NCI-H146 (cell line): ENCODE data around the gene XIRP2.
A peak's percentile ranks its signal among the peaks of the same experiment; 100 is the strongest.

ENCODE experiments used
- DNase-seq: peaks from one replicate; lab custom pipeline; 2025; lab: John Stamatoyannopoulos, UW

Gene XIRP2, protein sequence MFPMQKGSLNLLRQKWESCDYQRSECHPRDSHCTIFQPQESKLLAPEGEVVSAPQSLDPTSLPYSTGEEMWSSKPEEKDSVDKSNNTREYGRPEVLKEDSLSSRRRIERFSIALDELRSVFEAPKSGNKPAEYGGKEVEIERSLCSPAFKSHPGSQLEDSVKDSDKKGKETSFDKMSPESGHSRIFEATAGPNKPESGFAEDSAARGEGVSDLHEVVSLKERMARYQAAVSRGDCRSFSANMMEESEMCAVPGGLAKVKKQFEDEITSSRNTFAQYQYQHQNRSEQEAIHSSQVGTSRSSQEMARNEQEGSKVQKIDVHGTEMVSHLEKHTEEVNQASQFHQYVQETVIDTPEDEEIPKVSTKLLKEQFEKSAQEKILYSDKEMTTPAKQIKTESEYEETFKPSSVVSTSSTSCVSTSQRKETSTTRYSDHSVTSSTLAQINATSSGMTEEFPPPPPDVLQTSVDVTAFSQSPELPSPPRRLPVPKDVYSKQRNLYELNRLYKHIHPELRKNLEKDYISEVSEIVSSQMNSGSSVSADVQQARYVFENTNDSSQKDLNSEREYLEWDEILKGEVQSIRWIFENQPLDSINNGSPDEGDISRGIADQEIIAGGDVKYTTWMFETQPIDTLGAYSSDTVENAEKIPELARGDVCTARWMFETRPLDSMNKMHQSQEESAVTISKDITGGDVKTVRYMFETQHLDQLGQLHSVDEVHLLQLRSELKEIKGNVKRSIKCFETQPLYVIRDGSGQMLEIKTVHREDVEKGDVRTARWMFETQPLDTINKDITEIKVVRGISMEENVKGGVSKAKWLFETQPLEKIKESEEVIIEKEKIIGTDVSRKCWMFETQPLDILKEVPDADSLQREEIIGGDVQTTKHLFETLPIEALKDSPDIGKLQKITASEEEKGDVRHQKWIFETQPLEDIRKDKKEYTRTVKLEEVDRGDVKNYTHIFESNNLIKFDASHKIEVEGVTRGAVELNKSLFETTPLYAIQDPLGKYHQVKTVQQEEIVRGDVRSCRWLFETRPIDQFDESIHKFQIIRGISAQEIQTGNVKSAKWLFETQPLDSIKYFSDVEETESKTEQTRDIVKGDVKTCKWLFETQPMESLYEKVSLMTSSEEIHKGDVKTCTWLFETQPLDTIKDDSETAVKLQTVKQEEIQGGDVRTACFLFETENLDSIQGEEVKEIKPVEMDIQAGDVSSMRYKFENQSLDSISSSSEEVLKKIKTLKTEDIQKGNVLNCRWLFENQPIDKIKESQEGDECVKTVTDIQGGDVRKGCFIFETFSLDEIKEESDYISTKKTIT (N-terminal part only)

DNA sequence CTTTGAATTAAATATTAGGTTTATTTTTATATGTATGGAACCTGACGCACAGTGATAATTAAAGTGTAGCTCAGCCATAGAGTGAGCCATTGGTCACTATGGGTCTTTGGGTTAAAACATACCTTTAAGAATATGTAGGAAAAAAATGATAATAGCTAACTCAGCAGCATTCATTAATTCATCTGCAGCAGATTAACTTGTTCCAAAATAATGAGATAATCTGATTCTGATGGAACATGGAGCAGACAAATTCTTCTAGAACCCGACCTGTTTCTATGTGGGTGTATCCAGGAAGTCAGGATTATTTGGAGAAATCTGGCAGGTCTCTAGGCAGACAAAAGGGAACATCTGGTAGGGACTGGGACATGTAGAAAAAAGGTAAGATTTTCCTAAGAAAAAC is at the start of gene XIRP2:
XIRP2 (plus strand) TSS at position 301 of the 400 bp plus-strand sequence. CDS start 15,003 bp downstream, outside the sequence.
- DNase-seq: no peak

DNA sequence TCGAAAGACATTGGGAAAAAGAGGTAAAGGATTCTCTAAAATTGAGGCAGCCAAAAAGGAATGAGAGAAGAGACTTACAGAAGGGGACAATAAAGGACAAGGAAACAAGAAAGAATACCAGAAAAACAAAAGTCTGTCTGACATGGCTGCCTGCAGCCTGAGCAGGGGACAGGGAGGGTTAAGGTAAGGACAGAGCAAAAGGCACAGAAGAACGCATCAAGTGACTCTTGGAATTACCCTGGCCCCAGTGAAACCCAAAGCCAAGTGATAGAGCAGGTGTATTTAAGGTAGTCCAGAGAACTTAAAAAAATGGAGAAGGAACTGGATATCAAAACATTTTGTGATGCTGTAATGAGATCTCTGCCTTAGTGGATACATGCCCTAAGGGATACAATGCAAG is 47.1 kb upstream of the XIRP2 start:
- no peak for DNase-seq

DNA sequence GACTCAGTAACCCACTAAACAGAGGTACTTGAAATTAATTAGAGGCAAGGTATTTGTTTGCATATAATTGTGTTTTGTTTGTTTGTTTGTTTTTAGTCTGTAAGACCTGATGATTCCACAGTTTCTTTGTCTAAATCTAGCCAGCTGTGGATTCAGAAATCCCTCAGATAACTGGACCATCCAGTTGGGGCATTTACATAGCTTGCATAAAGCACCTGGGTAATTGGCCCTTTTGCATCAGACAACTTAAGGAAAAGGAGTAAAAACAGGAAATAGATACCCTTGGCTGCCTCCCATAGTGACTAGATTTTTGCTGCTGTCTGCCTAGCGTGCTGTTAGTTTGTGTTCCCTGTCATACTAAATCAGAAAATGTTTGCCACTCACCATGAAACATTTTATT is 46.6 kb upstream of the XIRP2 start:
- no peak for DNase-seq

DNA sequence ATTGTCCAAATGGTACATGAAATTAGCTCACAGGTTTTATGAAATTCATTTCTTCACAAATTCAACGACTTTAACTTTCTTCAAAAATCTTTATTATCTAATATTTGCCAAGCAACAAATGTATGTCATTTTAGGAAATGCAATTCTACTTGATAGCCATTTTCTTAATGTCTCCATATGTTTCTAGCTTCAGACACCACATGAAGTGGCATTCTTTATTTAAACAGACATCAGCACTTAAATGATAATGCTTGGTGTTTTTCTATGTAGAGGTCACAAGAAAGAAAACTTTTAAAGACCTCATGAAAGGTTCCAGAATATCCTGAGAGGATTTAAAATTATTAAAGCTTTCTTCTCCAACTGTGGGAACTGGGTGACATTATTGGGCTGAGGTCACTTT is 44.2 kb upstream of the XIRP2 start:
- DNase-seq: no peak

DNA sequence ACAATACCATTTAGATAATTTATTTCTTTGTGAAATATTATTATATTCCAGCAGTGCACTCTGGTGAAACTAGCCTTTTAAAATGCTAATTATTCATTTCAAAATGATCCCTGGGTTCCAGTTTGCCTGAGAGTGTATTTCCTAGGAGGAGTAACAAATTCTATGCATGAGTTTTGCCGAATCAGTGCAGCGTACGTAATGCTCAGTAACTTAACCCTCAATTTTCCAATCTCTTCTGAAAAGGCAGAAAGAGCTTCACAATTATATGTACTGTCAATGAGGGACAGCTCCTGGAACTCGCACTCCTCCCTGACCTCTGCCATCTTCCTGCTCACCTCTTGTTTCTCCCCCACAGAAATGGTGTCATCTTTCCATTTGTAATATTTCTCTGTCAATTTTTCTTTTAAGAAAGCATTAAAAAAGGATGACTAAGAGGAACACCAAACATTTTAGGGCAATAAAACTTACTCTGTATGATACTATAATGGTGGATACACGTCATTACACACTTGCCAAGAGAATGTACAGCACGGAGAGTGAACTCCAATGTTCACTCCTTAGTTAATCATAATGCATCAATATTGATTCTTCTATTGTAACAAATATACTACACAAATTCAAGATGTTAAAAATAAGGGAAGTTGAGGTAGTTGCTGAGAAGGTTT is 25.7 kb upstream of the XIRP2 start:
- DNase-seq: no peak

DNA sequence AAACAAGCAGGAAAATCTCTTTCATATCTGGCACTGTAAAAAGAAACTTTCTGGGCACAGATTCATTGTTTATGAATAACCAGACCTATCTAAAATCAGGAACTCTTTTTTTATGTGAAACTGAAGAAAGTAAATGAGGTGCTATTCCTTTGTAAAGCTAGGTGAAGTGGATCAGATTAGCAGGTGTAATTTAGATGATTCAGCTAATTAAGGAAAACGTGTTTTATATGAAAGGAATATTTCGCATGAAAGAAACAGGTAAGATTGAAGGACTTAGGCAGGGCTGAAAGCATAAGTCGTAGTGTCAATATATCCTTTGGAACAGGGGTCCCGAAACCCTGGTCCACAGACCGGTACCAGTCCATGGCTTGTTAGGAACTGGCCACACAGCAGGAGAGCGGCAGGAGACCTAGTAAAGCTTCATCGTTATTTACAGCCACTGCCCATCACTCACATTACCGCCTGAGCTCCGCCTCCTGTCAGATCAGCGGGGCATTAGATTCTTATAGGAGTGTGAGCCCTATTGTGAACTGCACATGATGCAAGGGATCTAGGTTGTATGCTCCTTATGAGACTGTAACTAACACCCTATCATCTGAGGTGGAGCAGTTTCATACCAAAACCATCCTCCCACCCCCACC is 20.3 kb upstream of the XIRP2 start:
- no peak for DNase-seq

DNA sequence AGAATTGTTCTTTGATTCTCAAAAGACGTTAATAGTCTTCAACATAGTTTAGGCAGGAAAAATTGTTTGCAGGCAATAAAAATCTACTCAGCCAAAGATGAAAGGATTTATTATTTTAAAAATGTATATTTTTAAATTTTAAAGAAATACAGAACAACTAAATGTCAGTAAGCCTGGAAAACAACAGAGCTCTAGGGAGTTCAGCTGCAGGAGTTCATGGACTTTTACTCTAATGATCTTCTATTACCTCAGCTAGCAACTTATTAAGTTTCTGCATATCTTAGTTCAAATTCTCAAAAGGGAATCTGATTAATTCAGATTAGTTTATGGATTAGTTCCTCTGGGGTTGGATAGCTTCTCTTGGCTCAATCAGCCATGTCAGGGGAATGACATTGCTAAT is 17.9 kb upstream of the XIRP2 start:
- no peak for DNase-seq

DNA sequence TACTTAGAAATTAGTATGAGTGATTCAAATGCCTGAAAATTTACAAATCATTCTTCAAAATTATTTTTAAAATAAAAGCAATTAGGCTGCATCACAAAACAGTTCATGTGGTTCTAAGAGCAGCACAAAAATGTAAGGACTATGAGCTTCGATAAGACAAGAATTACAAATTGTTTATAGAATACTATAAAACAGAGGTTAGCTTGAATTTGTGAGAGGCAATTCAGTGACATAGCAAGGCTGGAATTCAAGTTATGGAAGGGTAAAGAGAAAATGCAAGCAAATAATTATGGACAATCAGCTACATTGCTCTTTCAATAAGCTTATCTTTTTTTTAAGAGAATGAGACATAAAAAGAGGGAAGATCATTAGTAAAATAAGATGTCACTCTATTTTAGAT is 7.1 kb upstream of the XIRP2 start:
- DNase-seq: no peak

DNA sequence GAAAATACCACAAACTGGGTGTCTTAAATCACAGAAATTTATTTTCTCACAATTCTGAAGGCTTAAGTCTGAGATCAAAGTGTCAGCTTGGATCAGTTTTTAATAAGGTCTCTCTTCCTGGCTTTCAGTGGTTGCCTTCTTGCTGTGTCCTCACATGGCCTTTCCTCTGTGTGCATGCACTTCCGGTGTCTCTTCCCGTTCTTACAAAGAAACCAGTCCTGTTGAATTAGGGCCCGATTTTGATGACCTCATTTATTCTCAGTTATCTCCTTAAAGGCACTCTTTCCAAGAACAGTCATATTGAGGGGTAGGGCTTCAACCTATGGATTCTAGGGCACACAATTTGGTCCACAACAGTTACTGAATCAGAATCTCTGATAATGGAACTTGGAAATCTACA is 5.4 kb upstream of the XIRP2 start:
- no peak for DNase-seq

DNA sequence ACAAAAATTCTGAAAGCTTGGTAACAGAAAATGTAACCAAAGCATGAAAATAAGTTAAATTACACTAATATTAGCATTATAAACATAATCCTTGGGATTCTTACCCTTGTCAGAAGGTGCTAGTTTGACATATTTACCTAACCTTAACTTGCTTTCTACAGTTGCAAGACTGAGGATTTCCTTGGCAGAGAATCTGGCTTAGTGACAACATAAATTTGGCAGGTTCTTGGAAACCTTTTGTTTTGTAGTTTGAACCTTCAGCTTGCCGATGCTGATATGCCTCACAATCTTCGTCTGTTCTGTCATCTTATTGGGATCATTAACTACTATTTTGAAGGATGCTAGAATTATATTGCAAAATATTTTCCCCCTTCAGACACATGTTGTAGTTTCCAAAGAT is 3.4 kb downstream of the XIRP2 start:
- DNase-seq: no peak

DNA sequence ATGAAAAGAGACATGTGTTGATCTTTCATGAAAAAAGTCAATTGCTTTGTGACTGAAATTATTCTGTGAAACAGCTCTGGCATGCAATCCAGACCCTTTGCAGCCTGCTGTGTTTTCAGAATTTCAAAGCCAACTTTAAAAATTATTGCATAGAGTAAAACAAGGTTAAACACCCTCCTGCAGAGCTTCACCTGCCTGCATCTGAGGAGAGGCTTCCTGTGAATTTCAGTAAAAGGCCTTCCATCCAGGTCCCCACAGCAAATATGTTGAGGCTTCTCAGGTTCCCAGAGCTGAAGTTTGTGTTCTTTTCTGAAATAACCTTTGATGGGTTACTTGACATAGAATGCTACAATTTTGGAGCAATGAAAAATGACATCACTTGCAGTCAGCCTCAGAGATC is 4.1 kb downstream of the XIRP2 start:
- no peak for DNase-seq

DNA sequence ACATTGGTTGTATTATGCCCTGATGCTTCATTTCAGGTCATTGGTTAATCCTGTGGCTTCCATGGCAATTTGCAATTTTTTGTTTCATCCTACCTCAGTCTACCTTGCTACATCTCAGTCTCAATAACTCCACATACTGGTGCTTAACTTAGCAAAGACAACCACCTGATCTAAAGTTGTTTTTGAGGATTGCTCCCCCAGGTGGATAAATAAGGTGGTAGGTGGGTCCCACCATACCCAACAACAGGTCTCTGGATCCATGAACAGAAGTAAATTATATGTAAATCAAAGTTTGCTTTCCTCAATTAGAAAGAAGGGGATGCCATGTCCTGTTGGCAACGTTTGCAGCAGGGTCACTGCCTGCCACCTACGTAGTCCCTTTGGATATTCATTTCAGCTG is 7.0 kb downstream of the XIRP2 start:
- no peak for DNase-seq

DNA sequence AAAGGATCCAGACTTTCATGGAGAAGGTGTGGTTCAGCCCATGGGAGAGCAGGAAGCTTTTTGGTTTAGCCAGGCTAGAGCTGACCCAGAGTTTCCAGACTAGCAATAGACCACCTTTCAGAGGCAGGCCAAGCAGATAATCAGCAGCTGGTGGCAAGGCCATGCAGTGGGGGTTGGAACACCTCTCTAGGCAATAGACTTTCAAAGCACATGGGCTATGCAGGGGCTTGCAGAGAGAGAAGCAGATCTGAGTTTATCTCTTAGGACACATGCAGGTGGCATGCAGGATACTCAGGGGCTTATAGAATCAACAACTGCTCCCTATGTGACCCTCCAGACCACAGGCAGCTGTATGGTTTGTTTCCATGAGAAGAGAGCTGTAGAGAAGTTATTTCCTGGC is 9.4 kb downstream of the XIRP2 start:
- no peak for DNase-seq

DNA sequence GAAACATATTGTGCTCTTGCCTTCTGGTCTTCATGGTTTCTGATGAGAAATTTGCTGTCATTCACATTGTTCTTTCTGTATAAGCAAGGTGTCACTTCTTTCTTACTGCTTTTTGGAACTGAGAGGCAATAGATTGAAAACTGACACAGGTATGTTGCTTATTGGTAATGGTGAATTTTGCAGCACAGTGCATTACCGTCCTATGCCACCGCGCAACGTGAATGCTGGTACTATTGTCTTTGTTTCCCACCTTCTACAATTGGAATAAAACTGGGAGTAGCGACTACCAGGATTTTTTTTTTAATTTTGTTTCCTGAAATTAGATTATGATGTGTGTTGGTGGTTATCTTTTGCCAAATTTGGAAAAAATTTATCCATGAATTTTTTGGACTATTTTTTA is 11.4 kb downstream of the XIRP2 start:
- no peak for DNase-seq

DNA sequence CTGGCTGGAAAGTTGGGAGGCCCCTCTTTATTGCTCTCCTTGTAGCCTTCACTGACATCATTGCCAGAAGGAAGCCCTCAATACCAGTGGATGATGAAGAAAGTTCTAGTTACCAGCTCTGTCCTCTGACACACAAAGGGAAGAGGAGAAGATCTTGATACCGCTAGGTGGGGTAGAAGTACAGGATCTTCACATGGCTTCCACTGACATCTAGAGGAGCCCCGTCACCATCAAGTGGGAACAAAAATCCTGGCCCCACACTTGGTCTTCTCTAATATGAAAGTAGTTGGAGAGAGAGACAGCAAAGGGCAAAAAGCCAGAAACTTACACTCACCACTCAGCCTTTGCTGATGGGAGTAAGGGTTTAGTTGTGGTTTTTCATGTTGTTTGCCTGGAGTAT is 12.4 kb downstream of the XIRP2 start:
- DNase-seq: peak; percentile 0

DNA sequence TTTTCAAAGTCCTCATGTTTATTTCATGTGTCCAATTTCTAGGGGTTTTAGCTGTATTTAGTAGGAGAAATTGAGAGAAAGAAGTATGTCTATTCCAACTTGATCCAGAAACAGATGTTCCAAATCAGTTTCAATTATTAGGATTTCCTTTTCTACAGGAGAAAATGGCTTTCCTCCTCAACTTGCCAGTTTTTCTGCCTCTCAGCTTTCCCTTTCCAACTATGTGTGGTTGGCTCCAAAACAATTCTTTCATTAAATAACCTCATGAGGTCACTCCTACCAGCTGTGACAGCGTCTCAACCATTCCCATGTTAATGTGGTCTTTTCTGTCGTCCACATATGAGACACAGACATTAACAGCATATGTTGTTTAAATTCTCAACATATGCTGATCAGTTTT is 13.1 kb downstream of the XIRP2 start:
- DNase-seq: no peak

DNA sequence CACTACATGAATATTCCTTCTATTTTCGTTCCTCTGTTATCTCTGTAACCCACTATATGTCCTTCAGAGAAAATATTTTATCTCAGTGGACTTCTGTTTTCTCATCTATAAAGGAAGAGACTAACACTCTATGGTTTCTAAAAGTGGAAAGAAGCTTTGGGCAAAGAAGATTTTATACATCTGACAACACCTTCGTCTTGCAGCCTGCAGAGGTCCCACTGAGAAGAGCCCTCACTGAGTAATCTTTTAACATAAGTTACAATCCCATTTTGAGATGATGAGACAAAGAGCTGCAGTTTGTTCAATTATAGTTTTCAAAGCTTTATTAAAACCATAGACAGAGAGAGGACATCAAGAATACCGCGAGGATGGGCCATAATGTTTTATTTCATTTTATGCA is 28.7 kb downstream of the XIRP2 start:
- DNase-seq: no peak

DNA sequence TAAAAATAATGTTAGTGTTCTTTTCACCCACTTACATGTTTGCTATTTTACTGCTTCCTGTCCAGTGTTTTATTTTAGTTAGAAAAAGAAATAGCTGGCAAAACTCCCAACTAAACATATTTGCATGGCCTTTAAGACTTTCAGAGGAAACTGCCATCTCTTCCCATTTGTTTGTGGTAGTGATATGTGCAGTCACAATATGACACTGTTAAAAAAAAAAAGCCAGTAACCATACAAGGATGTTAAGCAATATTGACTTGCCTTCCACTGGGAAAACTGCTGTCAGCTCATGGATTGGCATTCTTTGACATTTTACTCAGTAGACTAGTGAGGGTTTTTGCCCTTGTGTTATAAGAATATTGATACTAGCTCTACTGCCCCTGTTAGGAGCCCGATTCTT is 29.1 kb downstream of the XIRP2 start:
- no peak for DNase-seq

DNA sequence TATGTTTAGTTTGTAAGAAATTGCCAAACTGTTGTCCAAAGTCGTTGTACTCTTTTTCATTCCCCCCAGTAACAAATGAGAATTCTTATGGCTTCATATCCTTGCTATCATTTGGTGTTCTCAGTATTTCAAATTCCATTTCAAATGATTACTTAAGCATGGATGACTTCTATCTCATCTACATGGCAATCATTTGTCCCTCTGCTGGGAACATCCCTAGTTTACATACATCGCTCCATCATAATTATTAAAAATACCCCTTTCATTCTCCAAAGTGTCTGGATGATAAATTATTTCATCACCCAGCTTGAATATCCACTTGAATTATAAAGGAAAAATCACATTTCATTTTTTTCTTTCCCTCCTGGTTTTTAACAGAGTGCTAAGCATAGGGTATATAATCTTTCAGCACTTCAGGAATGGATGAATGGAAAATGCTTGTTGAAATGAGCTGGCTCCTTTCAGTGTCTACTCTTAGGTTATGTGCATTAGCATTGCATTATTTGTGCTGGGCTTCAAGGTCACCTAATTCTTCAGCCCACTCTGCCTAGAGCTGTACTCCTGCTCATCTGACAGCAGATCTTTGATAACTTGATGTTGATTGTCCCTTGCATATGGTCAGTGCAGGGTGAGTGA is 33.1 kb downstream of the XIRP2 start:
- DNase-seq: no peak

DNA sequence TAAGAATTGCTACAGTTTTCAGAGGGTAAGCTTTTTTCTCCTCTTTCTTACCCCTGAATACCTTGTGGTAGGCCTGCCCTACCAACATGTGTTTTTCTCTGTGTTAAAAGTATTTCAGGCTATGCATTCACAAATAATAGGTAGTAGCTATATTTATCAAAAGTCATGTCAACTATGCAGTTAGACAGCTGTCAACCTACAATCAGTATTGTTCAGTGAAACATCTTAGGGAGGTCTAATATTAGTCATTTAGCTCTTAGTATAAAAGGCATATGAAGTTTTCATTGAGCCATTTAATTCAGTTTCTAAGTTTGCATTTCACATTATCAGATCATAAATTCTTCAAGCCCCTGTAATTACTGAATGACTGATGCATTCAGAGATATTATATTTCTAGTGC is 36.7 kb downstream of the XIRP2 start:
- no peak for DNase-seq

DNA sequence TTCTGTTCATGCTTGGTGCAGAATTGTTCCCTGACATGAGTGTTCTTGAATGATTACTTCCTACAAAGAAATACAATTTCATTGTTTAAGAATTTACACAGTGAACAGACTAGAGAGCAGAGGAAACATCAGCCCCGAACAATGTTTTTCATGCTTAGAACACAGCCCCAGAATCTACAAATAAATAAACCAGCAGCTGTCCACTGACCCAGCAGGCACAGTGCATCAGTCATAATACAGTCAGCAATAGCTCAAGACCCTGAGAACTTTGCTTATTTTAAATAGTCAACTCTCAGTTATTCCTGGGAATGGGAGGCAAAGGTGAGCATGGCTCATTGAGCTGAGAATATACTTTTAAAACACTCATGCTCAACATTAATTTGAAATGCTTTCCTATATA is 38.4 kb downstream of the XIRP2 start:
- no peak for DNase-seq
